ENCODE results near the gene KRT75.

KRT75 gene

GRCh38 chr12:52401926-52402325, 32.2 kb downstream of the KRT75 start:
- no peaks in the 10 kb centered on the region for H3K4me1 ChIP-seq
- TF ChIP-seq, protein P1, sequence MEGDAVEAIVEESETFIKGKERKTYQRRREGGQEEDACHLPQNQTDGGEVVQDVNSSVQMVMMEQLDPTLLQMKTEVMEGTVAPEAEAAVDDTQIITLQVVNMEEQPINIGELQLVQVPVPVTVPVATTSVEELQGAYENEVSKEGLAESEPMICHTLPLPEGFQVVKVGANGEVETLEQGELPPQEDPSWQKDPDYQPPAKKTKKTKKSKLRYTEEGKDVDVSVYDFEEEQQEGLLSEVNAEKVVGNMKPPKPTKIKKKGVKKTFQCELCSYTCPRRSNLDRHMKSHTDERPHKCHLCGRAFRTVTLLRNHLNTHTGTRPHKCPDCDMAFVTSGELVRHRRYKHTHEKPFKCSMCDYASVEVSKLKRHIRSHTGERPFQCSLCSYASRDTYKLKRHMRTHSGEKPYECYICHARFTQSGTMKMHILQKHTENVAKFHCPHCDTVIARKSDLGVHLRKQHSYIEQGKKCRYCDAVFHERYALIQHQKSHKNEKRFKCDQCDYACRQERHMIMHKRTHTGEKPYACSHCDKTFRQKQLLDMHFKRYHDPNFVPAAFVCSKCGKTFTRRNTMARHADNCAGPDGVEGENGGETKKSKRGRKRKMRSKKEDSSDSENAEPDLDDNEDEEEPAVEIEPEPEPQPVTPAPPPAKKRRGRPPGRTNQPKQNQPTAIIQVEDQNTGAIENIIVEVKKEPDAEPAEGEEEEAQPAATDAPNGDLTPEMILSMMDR (IDR thresholded peaks at IDR 0.05; ENCODE audit: low read depth, low read length): no peak
- DNase-seq: no peak
- H3K27me3 ChIP-seq: no peaks in the 10 kb centered on the region
- no peaks in the 10 kb centered on the region for H3K36me3 ChIP-seq
- H3K4me3 ChIP-seq (ENCODE audit: low read depth, low read length): no peak overlapping the region
- H3K9me3 ChIP-seq: no peaks in the 10 kb centered on the region

DNA sequence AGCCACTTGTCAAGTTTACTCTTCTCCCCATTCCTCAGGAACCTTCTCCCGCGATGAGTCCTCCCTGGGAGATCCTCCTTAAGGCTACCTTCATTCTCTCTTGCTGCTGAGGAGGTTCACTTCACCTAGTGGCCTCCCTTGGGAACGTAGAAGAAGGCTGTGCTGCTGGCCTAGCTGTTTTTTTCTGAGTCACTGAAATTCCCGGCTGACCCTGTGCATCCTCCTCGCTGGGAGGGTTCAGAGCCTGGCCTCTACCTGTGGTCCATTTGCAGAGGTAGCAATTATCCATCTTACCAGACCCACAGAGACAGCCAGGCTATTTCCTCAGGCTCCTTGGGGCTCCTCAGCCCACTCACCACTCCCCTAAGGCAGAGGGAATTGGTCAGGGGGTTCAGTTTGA, 32.6 kb downstream of the KRT75 start:
- no peak for DNase-seq
- no peaks in the 10 kb centered on the region for H3K27me3 ChIP-seq
- H3K36me3 ChIP-seq: no peaks in the 10 kb centered on the region
- no peaks in the 10 kb centered on the region for H3K4me1 ChIP-seq
- H3K9me3 ChIP-seq: no peaks in the 10 kb centered on the region
- TF ChIP-seq, protein P1 (IDR thresholded peaks at IDR 0.05; ENCODE audit: low read depth, low read length): no peak
- no peak overlapping the region for H3K4me3 ChIP-seq (ENCODE audit: low read depth, low read length)

GRCh38 chr12:52400906-52401305, 33.3 kb downstream of the KRT75 start:
- no peak for DNase-seq
- Histone ChIP-seq H3K4me1 (no peaks in the 10 kb centered on the region), H3K9me3 (no peaks in the 10 kb centered on the region), H3K36me3 (no peaks in the 10 kb centered on the region), H3K4me3 (ENCODE audit: low read depth, low read length) (no peak overlapping the region), H3K27me3 (no peaks in the 10 kb centered on the region; the same call in 1 of the 2 replicates)
- TF ChIP-seq, protein P1 (IDR thresholded peaks at IDR 0.05; ENCODE audit: low read depth, low read length): no peak

DNA sequence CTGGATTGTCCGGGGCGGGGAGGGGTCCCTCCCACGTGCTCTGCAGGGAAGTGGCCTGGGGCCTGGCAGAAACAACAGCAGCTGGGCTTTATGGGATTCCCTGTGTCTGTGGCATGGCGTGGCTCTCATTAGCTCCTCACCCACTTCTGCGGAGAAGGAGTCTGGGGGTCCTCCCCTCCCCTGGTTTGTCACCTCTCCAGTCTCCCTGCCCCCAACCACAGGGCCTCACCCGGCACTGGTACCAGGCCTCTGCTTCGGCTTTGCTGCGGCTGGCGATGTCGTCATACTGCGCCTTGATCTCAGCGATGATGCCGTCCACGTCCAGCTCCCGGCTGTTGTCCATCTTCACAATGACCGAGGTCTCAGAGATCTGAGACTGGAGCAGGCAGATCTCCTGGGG, 34.4 kb downstream of the KRT75 start:
- no peaks in the 10 kb centered on the region for H3K4me1 ChIP-seq
- no peak overlapping the region for H3K4me3 ChIP-seq (ENCODE audit: low read depth, low read length)
- no peak for DNase-seq
- TF ChIP-seq, protein P1 (IDR thresholded peaks at IDR 0.05; ENCODE audit: low read depth, low read length): no peak
- H3K27me3 ChIP-seq: no peaks in the 10 kb centered on the region; the same call in 1 of the 2 replicates
- H3K36me3 ChIP-seq: no peaks in the 10 kb centered on the region
- H3K9me3 ChIP-seq: no peaks in the 10 kb centered on the region

DNA sequence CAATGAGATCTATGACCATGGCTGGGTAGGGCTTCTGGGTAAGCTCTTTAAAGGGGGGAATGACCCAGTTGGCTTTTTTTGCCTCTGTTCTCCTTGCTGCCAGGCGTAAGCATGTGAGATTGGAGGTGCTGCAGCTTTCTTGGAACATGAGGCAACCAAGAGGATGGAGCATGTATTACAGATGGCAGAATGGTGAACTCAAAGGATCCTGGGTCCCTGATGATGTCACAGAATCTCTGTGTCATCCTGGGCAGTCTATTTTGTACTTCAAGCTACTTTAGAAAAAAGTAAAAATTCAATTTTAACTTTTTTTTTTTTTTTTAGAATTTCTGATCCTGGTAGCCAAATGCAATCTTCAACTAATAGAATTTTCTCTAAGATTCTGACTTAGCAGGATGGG, 36.0 kb downstream of the KRT75 start:
- no peaks in the 10 kb centered on the region for H3K4me1 ChIP-seq
- no peak overlapping the region for H3K4me3 ChIP-seq (ENCODE audit: low read depth, low read length)
- no peaks in the 10 kb centered on the region for H3K36me3 ChIP-seq
- H3K9me3 ChIP-seq: no peaks in the 10 kb centered on the region
- no peaks in the 10 kb centered on the region; the same call in 1 of the 2 replicates for H3K27me3 ChIP-seq
- DNase-seq: no peak
- TF ChIP-seq, protein P1 (IDR thresholded peaks at IDR 0.05; ENCODE audit: low read depth, low read length): no peak

DNA sequence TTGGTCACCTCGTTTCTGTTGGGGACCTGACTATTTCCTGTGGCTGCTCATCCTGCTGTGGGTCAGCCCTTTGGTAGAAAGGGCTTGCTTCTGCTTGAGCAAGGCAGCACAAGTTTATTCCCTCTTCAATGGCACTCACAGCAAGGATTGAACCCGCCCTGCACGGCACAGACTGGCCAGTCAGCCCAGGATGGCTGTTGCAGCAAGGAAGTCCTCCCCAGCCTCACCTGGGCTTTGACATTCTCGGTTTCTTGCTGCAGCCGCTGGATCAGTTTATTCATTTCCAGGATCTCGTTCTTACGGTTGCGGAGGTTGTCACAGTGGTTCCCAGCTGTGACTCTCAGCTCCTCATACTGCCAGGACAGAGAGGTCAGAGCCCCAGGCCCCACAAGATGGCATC, 37.5 kb downstream of the KRT75 start:
- Histone ChIP-seq H3K4me1 (peaks cover 1% of the 10 kb centered on the region), H3K9me3 (no peaks in the 10 kb centered on the region), H3K36me3 (no peaks in the 10 kb centered on the region), H3K4me3 (ENCODE audit: low read depth, low read length) (no peak overlapping the region), H3K27me3 (no peaks in the 10 kb centered on the region; the same call in 1 of the 2 replicates)
- TF ChIP-seq, protein P1 (IDR thresholded peaks at IDR 0.05; ENCODE audit: low read depth, low read length): no peak
- no peak for DNase-seq
